Progenitor cell of endocrine pancreas (in vitro differentiated cells): ENCODE results near the gene ARHGAP23. TPM values are rescaled to one million over a fixed set of nuclear protein-coding genes. Genes with fewer than 3 reads are reported as not detected.

ENCODE experiments used
- DNase-seq: peaks from one replicate; pipeline ENCODE4 v3.0.0; 2021; ENCODE audit warnings: low spot score; ENCODE audit not compliant: unreplicated experiment
- H3K27ac Mint-ChIP-seq: 2 replicates; pipeline ENCODE4 v1.8.0; 2021; ENCODE audit warnings: mild to moderate bottlenecking, moderate library complexity, mixed read lengths
- H3K27me3 Mint-ChIP-seq: 2 replicates; pipeline ENCODE4 v1.8.0; 2021; ENCODE audit warnings: mixed read lengths
- H3K36me3 Mint-ChIP-seq: 2 replicates; pipeline ENCODE4 v1.8.0; 2022; ENCODE audit warnings: mixed read lengths; ENCODE audit not compliant: insufficient read depth
- H3K4me1 Mint-ChIP-seq: 2 replicates; pipeline ENCODE4 v1.8.0; 2021; ENCODE audit warnings: low read depth, mixed read lengths
- H3K4me3 Mint-ChIP-seq: 2 replicates; pipeline ENCODE4 v1.8.0; 2021; ENCODE audit warnings: low read depth, mild to moderate bottlenecking, moderate library complexity, mixed read lengths
- H3K9me3 Mint-ChIP-seq: 2 replicates; pipeline ENCODE4 v1.8.0; 2021; ENCODE audit warnings: low read depth, mixed read lengths
- CTCF ChIP-seq: fragments of 200-600 bp; sonication (generic); IDR thresholded peaks from one replicate; pipeline ENCODE4 v1.5.0; 2021; ENCODE audit warnings: antibody characterized with exemption, mild to moderate bottlenecking; ENCODE audit not compliant: unreplicated experiment
- total RNA-seq: library from RNA; stranded (reverse); gene quantifications from 2 replicates; pipeline ENCODE4 v1.2.1, GENCODE V29; 2021

ARHGAP23 gene
- total RNA-seq, 1 donor from 2014 or later, result 2.9 TPM

- H3K36me3 Mint-ChIP-seq, result peaks cover 20% of the 10 kb centered on the region
Observed at GRCh38 chr17:38400286-38400685, 28.0 kb upstream of the ARHGAP23 start.

GRCh38 chr17:38401459-38401858, 26.8 kb upstream of the ARHGAP23 start:
- H3K9me3 Mint-ChIP-seq, result no peaks in the 10 kb centered on the region
- H3K36me3 Mint-ChIP-seq, result peaks cover 15% of the 10 kb centered on the region
- TF ChIP-seq CTCF, result no peak
- no peak for DNase-seq
- peaks cover 4% of the 10 kb centered on the region for H3K4me1 Mint-ChIP-seq
- no peaks in the 10 kb centered on the region for H3K27me3 Mint-ChIP-seq
- H3K27ac Mint-ChIP-seq, result no peak overlapping the region
- no peak overlapping the region for H3K4me3 Mint-ChIP-seq

More at GRCh38 chr17:38400286-38400685, 28.0 kb upstream of the ARHGAP23 start:
- Mint-ChIP-seq H3K4me1 (peaks cover 4% of the 10 kb centered on the region), H3K4me3 (no peak overlapping the region), H3K27ac (no peak overlapping the region), H3K27me3 (no peaks in the 10 kb centered on the region), H3K9me3 (no peaks in the 10 kb centered on the region)
- no peak for TF ChIP-seq CTCF
- no peak for DNase-seq

GRCh38 chr17:38402897-38403296, 25.4 kb upstream of the ARHGAP23 start:
- Mint-ChIP-seq H3K27ac (no peak overlapping the region), H3K27me3 (no peaks in the 10 kb centered on the region), H3K4me1 (peaks cover 4% of the 10 kb centered on the region), H3K4me3 (no peak overlapping the region), H3K9me3 (no peaks in the 10 kb centered on the region), H3K36me3 (peaks cover 9% of the 10 kb centered on the region)
- no peak for TF ChIP-seq CTCF
- DNase-seq, result no peak

GRCh38 chr17:38403491-38403890, 24.8 kb upstream of the ARHGAP23 start:
- peaks cover 4% of the 10 kb centered on the region for H3K4me1 Mint-ChIP-seq
- H3K27ac Mint-ChIP-seq, result no peak overlapping the region
- no peaks in the 10 kb centered on the region for H3K27me3 Mint-ChIP-seq
- no peaks in the 10 kb centered on the region for H3K9me3 Mint-ChIP-seq
- peaks cover 9% of the 10 kb centered on the region for H3K36me3 Mint-ChIP-seq
- DNase-seq, result no peak
- TF ChIP-seq CTCF, result no peak
- H3K4me3 Mint-ChIP-seq, result no peak overlapping the region

- Mint-ChIP-seq H3K4me3 (no peak overlapping the region), H3K4me1 (peaks cover 4% of the 10 kb centered on the region), H3K9me3 (no peaks in the 10 kb centered on the region), H3K27ac (peak overlapping the region; percentile 75), H3K36me3 (peaks cover 6% of the 10 kb centered on the region), H3K27me3 (no peaks in the 10 kb centered on the region)
- no peak for TF ChIP-seq CTCF
- DNase-seq, result no peak
Observed at GRCh38 chr17:38404174-38404943, 23.9 kb upstream of the ARHGAP23 start.
